Stimulated activated CD4-positive, alpha-beta T cell treated with anti-CD3 and anti-CD28 coated beads, Interleukin-1b, Interleukin-23, amount 100 ng/mL, for 4 hours (primary cell): Measurements from ENCODE around the gene CACNA1C.
"Not testable (repeated sequence)": the region's sequence is repeated elsewhere in the genome, so short reads cannot be mapped to it uniquely, and the experiment has no call there.

Experiments used
- DNase-seq, 2 donors: peaks; one replicate each; pipeline ENCODE4 v3.0.0-alpha.2; 2020; ENCODE audit warnings: low read depth in 2 of 2

CACNA1C gene

GRCh38 chr12:2234091-2234490 lies 181.3 kb downstream of the CACNA1C start:
- no peak for DNase-seq

DNA sequence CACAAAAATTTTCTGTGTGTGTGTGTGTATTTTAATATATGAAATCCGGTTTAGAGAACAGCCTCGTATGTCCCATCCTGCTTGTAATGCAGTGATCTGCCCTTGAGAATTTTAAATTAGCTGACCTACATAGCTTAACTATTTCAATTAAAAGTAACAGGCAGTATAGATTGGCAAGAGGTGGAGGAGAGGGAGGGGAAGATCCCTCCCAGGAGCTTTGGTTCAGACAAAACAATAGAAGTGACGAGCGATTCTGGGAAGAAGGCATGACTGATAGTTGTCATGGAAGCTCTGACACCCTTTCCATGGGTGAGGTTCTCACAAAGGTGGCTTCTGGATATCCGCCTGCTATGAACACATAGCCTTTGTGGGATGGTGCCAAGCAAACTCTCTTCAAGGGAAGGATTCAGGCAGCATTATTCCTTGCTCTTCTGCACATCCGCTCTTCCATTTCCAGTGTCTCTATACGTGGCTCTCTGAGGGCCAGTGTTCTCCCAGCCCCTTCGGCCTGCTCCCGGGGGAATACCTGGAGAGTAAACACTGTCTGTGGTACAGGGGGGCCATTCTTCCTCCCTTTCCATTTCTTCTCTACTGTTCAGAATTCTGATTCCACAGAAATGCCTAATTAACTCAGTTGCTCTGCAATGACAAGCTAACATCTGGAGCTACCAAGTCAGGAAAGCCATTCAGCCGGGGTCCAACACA lies 182.0 kb downstream of the CACNA1C start:
- DNase-seq: no peak

DNA sequence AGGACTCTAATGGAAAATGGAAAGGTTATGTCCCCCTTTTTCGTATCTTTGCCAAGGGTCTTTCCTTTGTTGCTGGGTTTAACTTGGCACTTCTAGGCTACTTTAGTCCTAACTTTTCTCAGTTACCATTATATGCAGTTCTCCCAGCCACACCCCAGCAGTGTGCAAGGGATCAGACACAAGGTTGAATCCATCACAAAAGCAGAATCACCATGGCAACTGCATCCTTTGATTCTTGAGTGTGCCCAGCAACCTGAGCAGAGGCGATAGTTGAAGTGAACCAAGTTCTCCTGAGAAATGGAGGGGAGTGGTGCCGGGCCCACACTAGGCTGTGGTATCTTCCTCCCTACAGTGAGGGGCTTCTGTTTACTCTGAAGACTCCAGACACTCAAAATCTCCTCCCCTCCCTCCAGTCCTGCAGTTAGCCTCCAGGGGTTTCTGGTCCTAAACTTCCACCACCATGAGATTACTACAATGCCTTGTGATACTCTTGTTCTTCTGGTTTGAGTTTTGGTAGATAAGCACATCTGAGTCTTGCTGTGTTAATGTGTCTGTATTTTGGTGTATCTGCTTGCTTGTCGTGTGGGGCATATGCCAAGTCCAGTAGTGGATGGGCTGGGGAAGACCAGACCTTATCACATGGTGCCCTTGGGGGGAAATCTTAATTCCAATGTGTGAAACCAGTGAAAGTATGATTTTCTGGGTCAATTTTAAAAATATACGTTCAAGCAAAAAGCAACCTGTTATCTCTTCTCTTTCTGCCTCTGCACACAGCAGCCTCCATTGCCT lies 183.9 kb downstream of the CACNA1C start:
- DNase-seq: no peak

- no peak for DNase-seq
Measured at GRCh38 chr12:2238111-2238510, 185.3 kb downstream of the CACNA1C start.

- DNase-seq: no peak
Measured at GRCh38 chr12:2239381-2239871, 186.6 kb downstream of the CACNA1C start.

- no peak for DNase-seq
Measured at GRCh38 chr12:2240390-2240789, 187.6 kb downstream of the CACNA1C start.

DNA sequence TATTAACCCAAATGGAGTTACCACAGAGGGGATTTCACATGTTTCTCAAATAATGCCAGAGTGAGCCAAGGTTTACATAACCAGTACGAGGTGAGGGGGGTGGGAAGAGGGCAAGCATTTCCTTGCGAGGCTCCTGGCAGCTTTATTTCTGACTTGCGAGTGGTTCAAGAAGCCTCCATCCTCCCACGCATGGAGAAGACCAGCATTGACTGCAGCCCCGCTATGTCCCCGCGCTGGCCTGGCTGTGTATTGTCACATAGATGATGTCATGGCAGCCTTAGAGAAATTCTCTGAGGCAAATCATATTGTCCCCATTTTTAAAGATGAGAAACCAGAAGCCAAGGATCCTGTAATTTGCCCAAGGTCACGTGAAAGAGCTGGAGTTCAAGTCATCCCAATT lies 188.2 kb downstream of the CACNA1C start:
- no peak for DNase-seq

- no peak for DNase-seq
Measured at GRCh38 chr12:2242216-2242615, 189.4 kb downstream of the CACNA1C start.

- no peak for DNase-seq
Measured at GRCh38 chr12:2242816-2243215, 190.0 kb downstream of the CACNA1C start.

DNA sequence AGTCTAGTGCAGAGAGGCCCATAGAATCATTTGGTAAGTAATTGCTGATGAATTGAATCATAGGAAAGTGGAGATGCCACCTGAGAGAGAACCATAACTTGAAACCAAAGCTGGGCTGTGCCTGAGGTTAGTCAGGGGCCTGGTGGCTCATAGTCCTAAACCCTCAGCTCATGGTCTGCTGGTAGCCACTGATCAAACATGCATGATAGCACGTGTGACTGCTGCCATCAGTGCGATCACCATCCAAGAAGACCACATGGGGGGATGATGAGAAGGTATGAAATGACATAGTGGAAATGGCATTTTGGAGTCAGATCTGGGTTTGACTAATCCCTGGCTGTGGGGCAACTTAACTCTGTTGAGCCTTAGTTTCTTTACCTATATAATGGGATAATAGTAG lies 190.5 kb downstream of the CACNA1C start:
- DNase-seq: no peak

DNA sequence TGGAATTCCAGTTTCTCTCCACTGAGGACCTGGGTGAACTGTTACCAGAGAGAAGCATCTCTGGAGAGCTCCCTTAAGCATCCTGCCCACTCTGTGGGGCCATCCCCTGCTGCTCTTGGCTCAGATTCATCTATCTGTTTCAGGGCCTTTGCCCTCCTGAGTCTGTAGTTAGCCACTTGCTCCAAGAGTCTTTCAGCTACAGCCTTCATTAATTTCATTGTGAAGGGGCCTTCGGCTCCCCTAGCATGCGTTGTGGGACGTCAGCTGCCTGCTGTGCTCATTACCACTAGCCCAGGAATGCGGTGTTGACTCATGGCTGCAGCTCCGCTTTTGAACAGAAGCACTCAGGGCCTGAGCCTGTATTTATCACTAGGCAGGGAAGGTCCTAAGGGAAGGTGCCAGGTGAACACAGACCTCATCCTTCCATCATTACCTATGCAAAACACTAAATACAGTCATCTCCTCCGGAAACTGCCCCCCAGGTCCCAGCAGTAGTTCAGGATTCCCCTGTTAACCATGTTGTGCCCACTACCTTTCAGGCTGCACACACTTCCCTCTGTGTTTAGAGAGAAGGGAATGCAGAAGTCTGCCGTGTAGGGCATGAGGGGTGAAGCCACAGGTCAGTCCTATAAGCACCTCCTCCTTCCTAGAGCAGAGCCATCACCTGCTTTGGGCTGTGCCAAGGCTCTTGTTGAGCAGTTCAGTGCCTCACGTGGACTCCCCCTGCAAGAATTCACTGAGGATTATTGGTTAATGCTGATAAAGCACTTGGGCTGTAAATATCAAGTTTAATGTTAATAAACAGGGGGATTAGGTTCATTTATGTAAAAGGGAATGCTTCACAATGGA lies 191.4 kb downstream of the CACNA1C start:
- DNase-seq: no peak

GRCh38 chr12:2246358-2246757 lies 193.6 kb downstream of the CACNA1C start:
- DNase-seq: no peak

DNA sequence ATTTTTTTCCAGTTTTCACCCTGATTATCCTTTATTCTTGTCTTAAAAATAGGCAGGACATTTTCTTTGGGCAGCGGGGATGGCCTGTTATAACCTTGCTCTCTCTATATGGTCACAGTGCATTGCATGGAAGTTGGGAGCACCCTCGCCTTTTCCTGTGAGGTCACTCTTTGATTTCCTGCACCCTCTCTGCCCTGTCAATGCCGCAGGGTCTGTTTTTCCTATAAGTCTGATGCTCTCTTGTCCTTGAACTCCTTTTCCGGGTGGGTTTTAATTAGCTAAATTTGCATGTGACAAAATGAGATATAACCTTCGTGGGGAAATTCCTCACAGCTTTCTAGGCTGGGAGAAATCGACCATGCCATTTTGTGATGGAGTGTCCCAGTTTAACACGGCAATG lies 194.3 kb downstream of the CACNA1C start:
- DNase-seq: no peak

GRCh38 chr12:2247596-2247995 lies 194.8 kb downstream of the CACNA1C start:
- DNase-seq: no peak

DNA sequence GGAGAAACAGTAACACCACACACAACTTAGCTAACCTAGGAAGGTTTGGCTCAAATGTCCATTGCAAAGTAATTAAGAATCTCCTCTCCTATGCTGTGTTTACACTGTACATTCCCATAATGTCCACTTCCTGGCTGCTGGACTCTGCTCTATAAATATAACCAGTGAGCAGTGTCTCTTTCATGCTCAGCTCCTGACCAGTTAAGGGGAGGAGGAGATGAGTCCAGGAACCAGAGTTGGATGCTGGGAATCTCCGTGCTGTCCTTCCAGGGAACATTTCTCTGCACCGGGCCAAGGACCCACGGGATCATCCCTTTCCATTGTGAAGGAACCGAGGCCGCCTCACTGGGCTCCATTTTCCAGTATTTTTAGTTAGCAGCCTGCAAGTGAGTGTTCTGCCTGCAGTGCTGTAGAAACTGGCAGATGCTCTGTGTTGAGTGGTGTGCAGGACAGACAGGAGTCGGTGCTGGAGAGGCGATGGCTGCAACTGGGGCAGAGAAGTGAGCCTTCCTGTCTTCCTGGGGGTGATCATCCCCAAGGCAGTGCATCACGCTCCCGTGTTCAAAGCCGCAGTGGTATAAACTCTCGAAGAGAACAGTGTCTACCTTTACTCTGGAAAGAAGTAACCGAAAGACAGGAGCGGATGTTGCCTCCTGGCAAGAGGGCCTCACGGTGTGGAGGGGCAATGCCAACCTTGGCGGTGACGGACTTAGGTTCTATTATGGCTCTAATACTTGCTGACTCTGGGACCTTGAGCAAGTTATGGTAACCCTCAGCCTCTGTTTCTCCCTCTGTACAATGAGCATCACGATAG lies 195.5 kb downstream of the CACNA1C start:
- DNase-seq: no peak

DNA sequence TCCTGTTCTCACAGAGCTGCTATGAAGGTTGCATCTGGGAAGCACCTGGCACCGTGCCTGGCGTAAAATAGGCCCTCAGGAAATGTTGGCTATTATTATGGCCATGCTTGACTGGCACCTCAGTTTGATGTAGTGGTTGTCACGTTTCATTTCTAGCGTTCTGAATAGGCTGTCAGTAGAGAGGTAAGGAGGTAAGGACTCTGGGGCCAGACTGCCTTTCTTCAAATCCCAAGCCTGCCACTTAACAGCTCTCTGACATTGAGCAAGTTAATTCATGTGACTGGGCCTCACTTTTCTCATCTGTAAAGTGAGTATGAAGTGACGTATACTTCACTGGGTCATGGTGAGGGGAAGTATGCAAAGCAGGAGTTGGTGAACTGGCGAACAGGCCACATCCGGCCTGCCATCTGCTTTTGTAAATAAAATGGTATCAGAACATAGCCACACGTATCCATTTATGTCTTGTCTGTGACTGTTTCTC lies 196.2 kb downstream of the CACNA1C start:
- no peak for DNase-seq

DNA sequence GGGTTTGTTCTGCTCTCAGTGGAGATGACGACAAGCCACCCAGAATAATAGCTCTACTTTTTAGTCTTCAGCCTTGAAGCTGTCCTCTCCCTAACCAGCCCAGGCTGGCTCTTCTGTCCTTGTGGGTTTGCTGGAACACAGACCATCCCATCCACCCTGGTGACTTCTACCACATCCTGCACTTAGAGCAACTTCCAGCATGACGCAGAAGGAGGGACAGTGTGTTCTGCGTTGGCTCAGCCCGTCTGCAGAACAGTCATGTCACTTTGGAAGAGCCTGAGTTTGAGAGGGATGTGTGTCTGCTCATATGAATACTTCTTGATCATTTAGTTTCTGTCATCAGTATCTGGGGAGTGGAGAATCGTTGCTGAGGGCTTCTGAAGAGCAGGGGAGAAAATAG lies 198.0 kb downstream of the CACNA1C start:
- no peak for DNase-seq

- DNase-seq: no peak
Measured at GRCh38 chr12:2251526-2252209, 198.9 kb downstream of the CACNA1C start.

DNA sequence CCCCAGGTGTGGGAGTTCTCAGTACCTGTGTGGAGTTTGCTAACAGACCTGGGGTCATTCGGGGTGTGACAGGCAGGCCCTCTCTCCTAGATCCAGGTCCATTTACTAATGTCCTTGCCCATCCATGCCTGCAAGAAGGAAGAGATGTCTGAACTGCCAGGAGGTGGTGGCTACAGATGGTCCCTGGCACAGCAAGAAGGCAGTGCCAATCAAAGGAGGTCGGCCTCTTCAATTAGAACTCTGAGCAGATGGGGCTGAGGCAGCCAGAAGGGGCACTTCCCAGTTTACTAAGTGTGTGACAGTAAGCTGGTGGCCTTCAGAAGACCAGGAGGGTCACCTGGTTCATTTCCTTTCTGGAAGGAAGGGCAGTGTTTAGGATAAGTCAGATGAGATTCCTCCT lies 202.5 kb downstream of the CACNA1C start:
- no peak for DNase-seq

- DNase-seq: not testable (repeated sequence)
Measured at GRCh38 chr12:2255731-2256130, 202.9 kb downstream of the CACNA1C start.

GRCh38 chr12:2256453-2256852 lies 203.7 kb downstream of the CACNA1C start:
- DNase-seq: no peak
